Right renal pelvis (tissue), 4 donors: ENCODE measurements around the gene PKMYT1. TPM values are rescaled to one million over a fixed set of nuclear protein-coding genes. Genes with fewer than 3 reads are reported as not detected.

Source experiments
- polyA plus RNA-seq, 4 donors: library from polyadenylated mRNA; unstranded; fragments of 120-200 nt; gene quantifications; one replicate each; pipeline ENCODE4 v1.2.1, GENCODE V29; 2013; ENCODE audit not compliant: insufficient read length in 4 of 4

The PKMYT1 gene
- polyA plus RNA-seq, 4 donors: 10.4 to 19.2 (median 14.2) TPM

Other genes with a start within 250 kb of the PKMYT1 start
- gene SRRM2, start 227.8 kb downstream of the PKMYT1 start, polyA plus RNA-seq: 100 to 1,000 TPM; 477 to 678 (median 529) TPM
- 100 to 1,000 TPM; 218 to 336 (median 229) TPM for gene ELOB, start 203.2 kb downstream of the PKMYT1 start, polyA plus RNA-seq
- gene PRSS33, start 192.9 kb downstream of the PKMYT1 start, polyA plus RNA-seq: under 1 TPM; 0.17 to 0.51 (median 0.36) TPM
- not detected for gene PRSS41, start 182.0 kb downstream of the PKMYT1 start, polyA plus RNA-seq
- gene PRSS21, start 163.2 kb downstream of the PKMYT1 start, polyA plus RNA-seq: under 1 TPM in 3 of 4 donors, not detected in 1; 0.13 to 0.33 (median 0.20) TPM
- under 1 TPM; 0.25 to 0.50 (median 0.33) TPM for gene ZG16B, start 150.1 kb downstream of the PKMYT1 start, polyA plus RNA-seq
- 1 to 10 TPM; 7.5 to 9.8 (median 8.4) TPM for gene PRSS22, start 122.3 kb downstream of the PKMYT1 start, polyA plus RNA-seq
- 10 to 100 TPM; 19.8 to 34.6 (median 25.6) TPM for gene FLYWCH2, start 97.2 kb downstream of the PKMYT1 start, polyA plus RNA-seq
- gene FLYWCH1, start 68.5 kb downstream of the PKMYT1 start, polyA plus RNA-seq: 10 to 100 TPM; 19.6 to 25.2 (median 22.3) TPM
- gene KREMEN2, start 16.2 kb downstream of the PKMYT1 start, polyA plus RNA-seq: 1 to 10 TPM; 1.0 to 3.3 (median 1.6) TPM
- gene PAQR4, start 11.1 kb downstream of the PKMYT1 start, polyA plus RNA-seq: 10 to 100 TPM in 3 of 4 donors, 1 to 10 TPM in 1; 8.6 to 12.7 (median 10.4) TPM
- gene CLDN9, start 32.5 kb upstream of the PKMYT1 start, polyA plus RNA-seq: 1 to 10 TPM; 3.0 to 3.7 (median 3.1) TPM
- 10 to 100 TPM; 32.9 to 44.1 (median 36.4) TPM for gene CLDN6, start 37.7 kb upstream of the PKMYT1 start, polyA plus RNA-seq
- 10 to 100 TPM in 3 of 4 donors, 1 to 10 TPM in 1; 7.5 to 18.2 (median 13.0) TPM for gene TNFRSF12A, start 39.9 kb upstream of the PKMYT1 start, polyA plus RNA-seq
- 10 to 100 TPM; 67.1 to 85.2 (median 71.3) TPM for gene HCFC1R1, start 43.5 kb upstream of the PKMYT1 start, polyA plus RNA-seq
- gene THOC6, start 43.6 kb upstream of the PKMYT1 start, polyA plus RNA-seq: 10 to 100 TPM; 29.4 to 37.2 (median 32.1) TPM
- gene BICDL2, start 56.5 kb upstream of the PKMYT1 start, polyA plus RNA-seq: 1 to 10 TPM; 1.2 to 3.8 (median 2.9) TPM
- gene MMP25, start 66.1 kb upstream of the PKMYT1 start, polyA plus RNA-seq: 1 to 10 TPM in 2 of 4 donors, under 1 TPM in 2; 0.78 to 1.8 (median 1.1) TPM
- 10 to 100 TPM; 29.9 to 47.1 (median 33.9) TPM for gene IL32, start 85.2 kb upstream of the PKMYT1 start, polyA plus RNA-seq
- gene ZSCAN10, start 118.8 kb upstream of the PKMYT1 start, polyA plus RNA-seq: under 1 TPM in 2 of 4 donors, not detected in 2; 0.11 to 0.12 TPM
- gene ZNF205, start 132.1 kb upstream of the PKMYT1 start, polyA plus RNA-seq: 10 to 100 TPM; 14.5 to 20.3 (median 17.1) TPM
- 10 to 100 TPM; 10.3 to 15.8 (median 11.4) TPM for gene ZNF213, start 154.6 kb upstream of the PKMYT1 start, polyA plus RNA-seq
- gene OR1F1, start 207.8 kb upstream of the PKMYT1 start, polyA plus RNA-seq: not detected